NCI-H2196 treated with DMSO at 0.1 percent for 48 hours (cell line): ENCODE measurements around the gene LPAR1.

Source experiments
- DNase-seq: peaks from one replicate; lab custom pipeline; 2025; ENCODE audit not compliant: unreplicated experiment; lab: John Stamatoyannopoulos, UW

LPAR1 gene

GRCh38 chr9:110958847-110959246 lies 79.4 kb downstream of the LPAR1 start:
- DNase-seq: no peak

GRCh38 chr9:110954822-110955291 lies 83.4 kb downstream of the LPAR1 start:
- DNase-seq: no peak

GRCh38 chr9:110952540-110952859 lies 85.8 kb downstream of the LPAR1 start:
- DNase-seq: no peak

GRCh38 chr9:110951805-110952539 lies 86.3 kb downstream of the LPAR1 start:
- no peak for DNase-seq

GRCh38 chr9:110950041-110950645 lies 88.1 kb downstream of the LPAR1 start:
- DNase-seq: no peak

GRCh38 chr9:110949081-110949480 lies 89.2 kb downstream of the LPAR1 start:
- DNase-seq: no peak

- peak; percentile 14 for DNase-seq
These were observed 90.7 kb downstream of the LPAR1 start for GRCh38 chr9:110947491-110948044.

GRCh38 chr9:110942522-110942921 lies 95.7 kb downstream of the LPAR1 start:
- no peak for DNase-seq

GRCh38 chr9:110940951-110941557 lies 97.2 kb downstream of the LPAR1 start:
- DNase-seq: no peak

- DNase-seq: no peak
These were observed 98.7 kb downstream of the LPAR1 start for GRCh38 chr9:110939573-110939972.

- no peak for DNase-seq
These were observed 99.2 kb downstream of the LPAR1 start for GRCh38 chr9:110939047-110939446.

- DNase-seq: no peak
These were observed 100.0 kb downstream of the LPAR1 start for GRCh38 chr9:110938242-110938641.

- no peak for DNase-seq
These were observed 101.4 kb downstream of the LPAR1 start for GRCh38 chr9:110936719-110937452.

- DNase-seq: no peak
These were observed 102.0 kb downstream of the LPAR1 start for GRCh38 chr9:110936237-110936636.

- DNase-seq: no peak
These were observed 102.4 kb downstream of the LPAR1 start for GRCh38 chr9:110935829-110936228.

- DNase-seq: no peak
These were observed 104.8 kb downstream of the LPAR1 start for GRCh38 chr9:110933350-110934001.

GRCh38 chr9:110932863-110933262 lies 105.4 kb downstream of the LPAR1 start:
- no peak for DNase-seq

- DNase-seq: no peak
These were observed 109.7 kb downstream of the LPAR1 start for GRCh38 chr9:110928599-110928998.

- peak; percentile 58 for DNase-seq
These were observed 111.3 kb downstream of the LPAR1 start for GRCh38 chr9:110926828-110927487.

GRCh38 chr9:110923601-110924000 lies 114.7 kb downstream of the LPAR1 start:
- DNase-seq: no peak
